Fibroblast of villous mesenchyme (primary cell): ENCODE results near the gene AATF. TPM values are rescaled to one million over a fixed set of nuclear protein-coding genes. Genes with fewer than 3 reads are reported as not detected.

Experiments used
- DNase-seq: peaks from one replicate; pipeline ENCODE4 v3.0.0-alpha.2; 2010; ENCODE audit warnings: low read depth
- H3K4me3 ChIP-seq: 2 replicates; pipeline ENCODE4 v1.5.1; 2011; ENCODE audit warnings: low read depth, mild to moderate bottlenecking, low read length
- CTCF ChIP-seq: IDR thresholded peaks from 2 replicates; pipeline ENCODE4 v1.5.1; 2012; ENCODE audit warnings: low read depth, mild to moderate bottlenecking, low read length; ENCODE audit not compliant: insufficient read depth
- total RNA-seq: library from RNA; depleted of rRNA; stranded (reverse); fragments of >200 nt; gene quantifications from 2 replicates; pipeline ENCODE4 v1.2.3, GENCODE V29; 2012

AATF gene
- total RNA-seq, 1 donor = 24.2 TPM

- no peak for DNase-seq
- TF ChIP-seq CTCF = no peak
- no peak overlapping the region for H3K4me3 ChIP-seq
Measured at GRCh38 chr17:37088913-37089312, 140.2 kb downstream of the AATF start.

DNA sequence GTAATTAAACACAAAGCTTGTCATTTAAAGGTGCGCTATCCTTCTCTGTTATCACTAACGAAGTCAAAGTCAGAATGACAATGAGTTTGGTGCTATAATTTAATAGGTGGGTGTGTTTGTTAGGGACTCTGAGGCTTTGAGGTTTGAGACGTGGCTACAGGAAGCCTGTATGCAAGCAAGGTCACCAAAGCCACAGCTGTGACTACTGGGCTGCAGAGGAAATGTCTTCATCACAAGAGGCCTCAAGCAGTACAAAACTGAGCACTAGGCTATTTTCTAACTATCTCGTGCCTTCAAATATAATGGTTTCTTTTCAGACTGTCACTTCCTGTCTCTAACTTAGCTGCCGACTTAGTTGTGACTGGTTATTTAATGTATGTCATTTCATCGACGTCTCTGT lies 141.2 kb downstream of the AATF start:
- peak; percentile 27 for DNase-seq
- no peak overlapping the region for H3K4me3 ChIP-seq
- TF ChIP-seq CTCF = no peak

DNA sequence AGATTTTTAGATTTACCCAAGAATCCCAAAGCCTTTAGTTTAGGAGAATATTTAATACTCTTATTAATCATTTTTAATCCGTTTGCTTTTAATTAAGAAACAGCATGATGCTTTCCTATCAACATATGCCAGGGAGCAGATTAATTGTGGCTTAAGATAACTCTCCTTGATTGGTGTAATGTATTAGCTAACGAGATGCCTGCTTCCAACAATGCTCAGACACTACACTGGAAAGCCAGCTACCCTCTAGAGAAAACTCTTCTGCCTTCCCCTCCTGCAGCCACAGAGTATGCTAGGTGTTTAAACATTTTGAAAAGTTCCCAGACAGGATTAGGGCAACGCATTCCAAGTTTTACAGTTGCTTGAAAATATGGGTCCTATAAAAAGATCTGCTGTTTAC lies 142.2 kb downstream of the AATF start:
- no peak for DNase-seq
- no peak for TF ChIP-seq CTCF
- no peak overlapping the region for H3K4me3 ChIP-seq

DNA sequence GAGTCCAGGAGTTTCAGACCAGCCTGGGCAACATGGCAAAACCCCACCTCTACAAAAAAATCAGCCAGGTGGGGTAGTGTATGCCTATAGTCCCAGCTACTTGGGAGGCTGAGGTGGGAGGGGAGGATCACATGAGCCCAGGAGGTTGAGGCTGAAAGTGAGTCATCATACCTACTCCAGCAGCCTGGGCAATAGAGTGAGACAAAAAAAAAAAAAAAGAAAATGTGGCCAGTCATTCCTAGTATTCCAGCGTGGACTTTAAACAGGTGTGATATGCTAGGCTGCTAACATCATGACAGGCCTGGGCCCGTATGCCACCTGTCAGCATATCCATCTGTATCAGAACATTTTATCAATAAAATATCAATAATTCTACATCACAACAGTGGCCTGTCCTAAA lies 143.3 kb downstream of the AATF start:
- no peak for TF ChIP-seq CTCF
- no peak for DNase-seq
- H3K4me3 ChIP-seq = no peak overlapping the region

DNA sequence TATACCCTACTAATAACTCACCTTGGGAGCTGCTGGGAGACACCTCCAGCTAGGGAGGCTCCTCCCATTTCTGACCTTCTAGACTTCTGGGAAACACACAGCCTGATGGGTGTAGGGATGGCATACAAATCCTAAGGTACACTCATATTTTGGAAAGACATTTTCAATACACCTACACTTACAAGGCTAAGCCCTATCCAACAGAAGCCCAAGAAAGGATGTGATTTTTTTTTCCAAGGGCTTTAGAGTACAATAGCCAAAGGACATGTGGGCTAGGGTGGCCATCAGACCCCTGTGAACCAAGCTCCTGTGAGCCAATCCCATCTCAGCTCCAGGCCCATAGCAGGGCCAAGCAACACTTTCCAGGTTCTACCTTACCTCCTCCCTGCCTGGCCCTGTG lies 143.9 kb downstream of the AATF start:
- TF ChIP-seq CTCF = no peak
- H3K4me3 ChIP-seq = no peak overlapping the region
- DNase-seq = no peak

- no peak overlapping the region for H3K4me3 ChIP-seq
- no peak for TF ChIP-seq CTCF
- DNase-seq = peak; percentile 41
Measured at GRCh38 chr17:37094391-37094790, 145.6 kb downstream of the AATF start.

DNA sequence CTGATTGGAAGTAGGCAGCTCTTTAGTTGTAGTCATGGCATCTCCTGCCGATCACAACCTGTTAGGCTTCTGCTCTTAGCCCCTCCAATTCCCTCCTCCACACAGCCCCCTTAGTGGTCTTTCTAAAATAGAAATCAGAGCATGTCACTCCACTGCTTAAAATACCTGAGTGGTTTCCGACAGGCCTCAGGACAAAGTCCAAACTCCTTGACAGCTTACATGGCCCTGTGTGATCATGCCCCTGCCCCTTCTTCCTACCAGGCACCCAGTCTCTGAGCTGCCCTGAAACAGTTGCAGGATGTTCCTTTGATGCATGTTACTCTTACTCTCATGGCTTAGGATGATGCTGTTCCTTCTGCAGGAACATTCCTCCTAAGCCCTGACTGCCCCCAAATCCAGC lies 147.3 kb downstream of the AATF start:
- no peak overlapping the region for H3K4me3 ChIP-seq
- DNase-seq = no peak
- TF ChIP-seq CTCF = no peak
